ENCODE measurements around the gene MSH2.

DNA sequence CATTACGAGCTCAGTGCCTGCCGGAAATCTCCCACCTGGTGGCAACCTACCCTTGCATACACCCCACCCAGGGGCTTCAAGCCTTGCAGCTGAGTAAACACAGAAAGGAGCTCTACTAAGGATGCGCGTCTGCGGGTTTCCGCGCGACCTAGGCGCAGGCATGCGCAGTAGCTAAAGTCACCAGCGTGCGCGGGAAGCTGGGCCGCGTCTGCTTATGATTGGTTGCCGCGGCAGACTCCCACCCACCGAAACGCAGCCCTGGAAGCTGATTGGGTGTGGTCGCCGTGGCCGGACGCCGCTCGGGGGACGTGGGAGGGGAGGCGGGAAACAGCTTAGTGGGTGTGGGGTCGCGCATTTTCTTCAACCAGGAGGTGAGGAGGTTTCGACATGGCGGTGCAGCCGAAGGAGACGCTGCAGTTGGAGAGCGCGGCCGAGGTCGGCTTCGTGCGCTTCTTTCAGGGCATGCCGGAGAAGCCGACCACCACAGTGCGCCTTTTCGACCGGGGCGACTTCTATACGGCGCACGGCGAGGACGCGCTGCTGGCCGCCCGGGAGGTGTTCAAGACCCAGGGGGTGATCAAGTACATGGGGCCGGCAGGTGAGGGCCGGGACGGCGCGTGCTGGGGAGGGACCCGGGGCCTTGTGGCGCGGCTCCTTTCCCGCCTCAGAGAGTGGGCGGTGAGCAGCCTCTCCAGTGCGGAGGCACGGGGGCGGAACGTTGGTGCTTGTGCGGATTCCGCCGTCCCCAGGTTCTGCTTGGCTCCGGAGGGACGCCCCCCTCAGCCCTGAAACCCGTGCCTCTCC lies at the start of gene MSH2:
- TF ChIP-seq, protein P1, sequence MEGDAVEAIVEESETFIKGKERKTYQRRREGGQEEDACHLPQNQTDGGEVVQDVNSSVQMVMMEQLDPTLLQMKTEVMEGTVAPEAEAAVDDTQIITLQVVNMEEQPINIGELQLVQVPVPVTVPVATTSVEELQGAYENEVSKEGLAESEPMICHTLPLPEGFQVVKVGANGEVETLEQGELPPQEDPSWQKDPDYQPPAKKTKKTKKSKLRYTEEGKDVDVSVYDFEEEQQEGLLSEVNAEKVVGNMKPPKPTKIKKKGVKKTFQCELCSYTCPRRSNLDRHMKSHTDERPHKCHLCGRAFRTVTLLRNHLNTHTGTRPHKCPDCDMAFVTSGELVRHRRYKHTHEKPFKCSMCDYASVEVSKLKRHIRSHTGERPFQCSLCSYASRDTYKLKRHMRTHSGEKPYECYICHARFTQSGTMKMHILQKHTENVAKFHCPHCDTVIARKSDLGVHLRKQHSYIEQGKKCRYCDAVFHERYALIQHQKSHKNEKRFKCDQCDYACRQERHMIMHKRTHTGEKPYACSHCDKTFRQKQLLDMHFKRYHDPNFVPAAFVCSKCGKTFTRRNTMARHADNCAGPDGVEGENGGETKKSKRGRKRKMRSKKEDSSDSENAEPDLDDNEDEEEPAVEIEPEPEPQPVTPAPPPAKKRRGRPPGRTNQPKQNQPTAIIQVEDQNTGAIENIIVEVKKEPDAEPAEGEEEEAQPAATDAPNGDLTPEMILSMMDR (IDR thresholded peaks at IDR 0.05; ENCODE audit: borderline replicate concordance, extremely low read depth, low read length, poor library complexity, severe bottlenecking): peak; percentile 49
- no peak for TF ChIP-seq EZH2 (IDR thresholded peaks at IDR 0.05; ENCODE audit: borderline replicate concordance, low read depth, low read length, severe bottlenecking)

All from DND-41 (cell line).